ENCODE data around the gene ZNF511. TPM values are rescaled to one million over a fixed set of nuclear protein-coding genes. Genes with fewer than 3 reads are reported as not detected.

ZNF511 gene
- total and polyA plus RNA-seq, 9 of the 15 experiments (the other 6 are each of a cell fraction or from before 2014, with no cell fraction given), result 0.61 to 69.3 (median 40.1) TPM

- TF ChIP-seq ZNF785 (CRISPR knock-in tag; IDR thresholded peaks at IDR 0.05) (no peak), ASH1L (IDR thresholded peaks at IDR 0.05; ENCODE audit: borderline replicate concordance, low read depth, partially characterized antibody) (no peak), SRSF7 (optimal IDR thresholded peaks at IDR 0.05; ENCODE audit: low read depth, low read length) (no peak), FOXP4 (CRISPR knock-in tag; IDR thresholded peaks at IDR 0.05; ENCODE audit: borderline replicate concordance) (no peak), CBFB (CRISPR knock-in tag; IDR thresholded peaks at IDR 0.05) (no peak), ATF3 (IDR thresholded peaks at IDR 0.05) (no peak), ATF3 (CRISPR knock-in tag; conservative IDR thresholded peaks at IDR 0.05) (no peak), PRMT5 (CRISPR knock-in tag; IDR thresholded peaks at IDR 0.05) (no peak), E2F3 (CRISPR knock-in tag; IDR thresholded peaks at IDR 0.05) (peak; percentile 89), ZBTB26 (CRISPR knock-in tag; IDR thresholded peaks at IDR 0.05) (no peak), HEY1 (CRISPR knock-in tag; IDR thresholded peaks at IDR 0.05; ENCODE audit: borderline replicate concordance) (no peak), HOXB6 (CRISPR knock-in tag; IDR thresholded peaks at IDR 0.05; ENCODE audit: borderline replicate concordance) (no peak), SMC3 (conservative IDR thresholded peaks at IDR 0.05; ENCODE audit: insufficient read depth, low read depth, low read length) (no peak), SNRNP70 (optimal IDR thresholded peaks at IDR 0.05; ENCODE audit: low read depth, low read length) (no peak), CBFA2T2 (conservative IDR thresholded peaks at IDR 0.05) (peak; percentile 72), ZFPM2 (CRISPR knock-in tag; IDR thresholded peaks at IDR 0.05) (no peak), CREB3L1 (IDR thresholded peaks at IDR 0.05; ENCODE audit: borderline replicate concordance, low read depth) (0 out of 2 replicates have a peak, but pooled peaks have one; percentile 27), HDAC8 (tag; IDR thresholded peaks at IDR 0.05) (no peak), TEAD2 (tag; IDR thresholded peaks at IDR 0.05) (no peak), HSF4 (CRISPR knock-in tag; IDR thresholded peaks at IDR 0.05; ENCODE audit: borderline replicate concordance) (no peak), GTF2A2 (tag; IDR thresholded peaks at IDR 0.05) (no peak), MTA2 (IDR thresholded peaks at IDR 0.05; ENCODE audit: low read depth) (no peak), FOXA1 (IDR thresholded peaks at IDR 0.05; ENCODE audit: borderline replicate concordance) (no peak), ZNF24 (IDR thresholded peaks at IDR 0.05) (no peak), CREM (IDR thresholded peaks at IDR 0.05; ENCODE audit: low read depth) (no peak), MTF1 (CRISPR knock-in tag; IDR thresholded peaks at IDR 0.05; ENCODE audit: borderline replicate concordance) (no peak)
These were observed 51.4 kb downstream of the ZNF511 start (continued) for GRCh38 chr10:133359972-133360610.

Measured in K562 (cell line).